A549 (cell line): ENCODE results near the gene CARD19. TPM values are rescaled to one million over a fixed set of nuclear protein-coding genes. Genes with fewer than 3 reads are reported as not detected.

ENCODE experiments used
- ATAC-seq, 2 experiments: fragments of 200-7000 bp in 1 of 2; fragments of >200 bp in 1 of 2; cut with Nextera tagmentation in 1 of 2; cut with Tn5 transposase in 1 of 2; 3 replicates each; pipeline versions ENCODE4 v1.8.0 to v1.9.1; 2018 to 2020; ENCODE audit warnings: mild to moderate bottlenecking in 1 of 2, moderate library complexity in 1 of 2
- CTCF ChIA-PET: fragments of 300-600 bp; sonication (Branson Sonifier 250); formaldehyde crosslinking; extraction: SDS; loops from one replicate; lab custom pipeline; 2021; ENCODE audit warnings: antibody characterized with exemption, inconsistent platforms; lab: Yijun Ruan, JAX
- POLR2A ChIA-PET: fragments of 350-600 bp; formaldehyde crosslinking; extraction: SDS; loops from one replicate; lab custom pipeline; 2021; ENCODE audit warnings: antibody characterized with exemption, inconsistent platforms; lab: Yijun Ruan, JAX
- DNase-seq, 2 experiments: peaks; one replicate each; pipeline versions ENCODE4 v3.0.0 to v3.0.0-alpha.2; 2011 to 2016; ENCODE audit warnings: low read depth in 1 of 2, low spot score in 1 of 2
- FAIRE-seq: peaks from 2 replicates; lab custom pipeline; 2011; peaks lifted over from hg19 to GRCh38; lab: Jason Lieb, UNC
- H3K27ac ChIP-seq, 2 experiments: fragments of >200 bp; sonication (Bioruptor Twin); formaldehyde crosslinking; 3 replicates each; pipeline ENCODE4 v1.5.1; 2016 to 2017
- H3K4me1 ChIP-seq: fragments of >200 bp; sonication (Bioruptor Twin); formaldehyde crosslinking; 3 replicates; pipeline ENCODE4 v1.6.1; 2016
- H3K4me2 ChIP-seq: fragments of >200 bp; sonication (Bioruptor Twin); formaldehyde crosslinking; 3 replicates; pipeline ENCODE4 v1.6.1; 2016
- H3K4me3 ChIP-seq: fragments of >200 bp; sonication (Bioruptor Twin); formaldehyde crosslinking; 3 replicates; pipeline ENCODE4 v1.5.1; 2016
- H3K9me3 ChIP-seq: fragments of >200 bp; sonication (Bioruptor Twin); formaldehyde crosslinking; 3 replicates; pipeline ENCODE4 v1.6.1; 2016
- ATOH8 ChIP-seq: fragments of 250-450 bp; sonication (Bioruptor Pico); IDR thresholded peaks from 2 replicates; pipeline ENCODE4 v1.5.0; 2020; ENCODE audit warnings: low read depth, mild to moderate bottlenecking, moderate library complexity
- BHLHE40 ChIP-seq: IDR thresholded peaks from 2 replicates; pipeline ENCODE4 v1.6.1; 2012; ENCODE audit warnings: low read depth, low read length, inconsistent platforms
- CBX8 ChIP-seq: fragments of 200-600 bp; sonication (generic); IDR thresholded peaks from 2 replicates; pipeline ENCODE4 v1.6.1; 2016
- CEBPB ChIP-seq, 2 experiments: fragments of >200 bp in 1 of 2; sonication (Bioruptor Twin) in 1 of 2; formaldehyde crosslinking in 1 of 2; IDR thresholded peaks; 2 replicates each; pipeline ENCODE4 v1.6.1; 2012 to 2016
- CHD4 ChIP-seq: fragments of 200-600 bp; sonication (generic); IDR thresholded peaks from 2 replicates; pipeline ENCODE4 v1.6.1; 2016; ENCODE audit warnings: antibody characterized with exemption, mild to moderate bottlenecking, borderline replicate concordance
- EHMT2 ChIP-seq: fragments of 200-600 bp; sonication (generic); IDR thresholded peaks from 2 replicates; pipeline ENCODE4 v1.6.1; 2016; ENCODE audit warnings: antibody characterized with exemption, low read depth, mild to moderate bottlenecking, moderate library complexity
- ELK1 ChIP-seq: fragments of 150-350 bp; IDR thresholded peaks from 2 replicates; pipeline ENCODE4 v1.6.1; 2014; ENCODE audit warnings: low read depth, mild to moderate bottlenecking, low read length
- ESRRA ChIP-seq: fragments of 150-350 bp; IDR thresholded peaks from 2 replicates; pipeline ENCODE4 v1.6.1; 2014; ENCODE audit warnings: mild to moderate bottlenecking, low read length, borderline replicate concordance
- FOXS1 ChIP-seq: fragments of 250-450 bp; sonication (Bioruptor Pico); IDR thresholded peaks from 2 replicates; pipeline ENCODE4 v1.5.0; 2020; ENCODE audit warnings: mild to moderate bottlenecking, moderate library complexity
- HES2 ChIP-seq: fragments of >200 bp; sonication (Bioruptor Twin); formaldehyde crosslinking; IDR thresholded peaks from 2 replicates; pipeline ENCODE4 v1.6.1; 2016
- HEYL ChIP-seq: fragments of 250-450 bp; sonication (Bioruptor Pico); IDR thresholded peaks from 2 replicates; pipeline ENCODE4 v1.8.0; 2021; ENCODE audit warnings: mild to moderate bottlenecking, moderate library complexity
- HOXA7 ChIP-seq: fragments of 250-450 bp; sonication (Bioruptor Pico); IDR thresholded peaks from 2 replicates; pipeline ENCODE4 v1.5.0; 2020; ENCODE audit warnings: mild to moderate bottlenecking, moderate library complexity
- JUN ChIP-seq, 2 experiments: fragments of >200 bp; sonication (Bioruptor Twin); formaldehyde crosslinking; IDR thresholded peaks; 2 replicates in 1 of 2; 3 replicates in 1 of 2; pipeline ENCODE4 v1.6.1; 2016 to 2017
- JUNB ChIP-seq: fragments of >200 bp; sonication (Bioruptor Twin); formaldehyde crosslinking; IDR thresholded peaks from 2 replicates; pipeline ENCODE4 v1.6.1; 2016
- NFE2L2 ChIP-seq: fragments of 150-350 bp; conservative IDR thresholded peaks from 2 replicates; pipeline ENCODE4 v1.6.1; 2014; ENCODE audit warnings: low read length
- NR3C1 ChIP-seq: fragments of >200 bp; sonication (Bioruptor Twin); formaldehyde crosslinking; IDR thresholded peaks from 3 replicates; pipeline ENCODE4 v1.6.1; 2017
- RARB ChIP-seq: fragments of 250-450 bp; sonication (Bioruptor Pico); IDR thresholded peaks from 2 replicates; pipeline ENCODE4 v1.8.0; 2021; ENCODE audit warnings: mild to moderate bottlenecking, moderate library complexity
- RFX5 ChIP-seq: fragments of 450-650 bp; IDR thresholded peaks from 2 replicates; pipeline ENCODE4 v1.7.1; 2014; ENCODE audit warnings: antibody characterized with exemption, mild to moderate bottlenecking, moderate library complexity
- RNF2 ChIP-seq: fragments of 200-600 bp; sonication (generic); IDR thresholded peaks from 2 replicates; pipeline ENCODE4 v1.6.1; 2016; ENCODE audit warnings: low read depth, mild to moderate bottlenecking, antibody characterized with exemption, moderate library complexity, borderline replicate concordance
- SREBF2 ChIP-seq: fragments of 450-650 bp; IDR thresholded peaks from 2 replicates; pipeline ENCODE4 v1.6.1; 2014; ENCODE audit warnings: mild to moderate bottlenecking, moderate library complexity
- TP53 ChIP-seq: fragments of 250-450 bp; sonication (Bioruptor Pico); IDR thresholded peaks from 2 replicates; pipeline ENCODE4 v1.5.0; 2021; ENCODE audit warnings: mild to moderate bottlenecking, moderate library complexity
- ZFP36 ChIP-seq: fragments of 450-650 bp; IDR thresholded peaks from 2 replicates; pipeline ENCODE4 v1.6.1; 2014; ENCODE audit warnings: borderline replicate concordance; ENCODE audit not compliant: partially characterized antibody
- WGBS: methylation state at CpG from one replicate; pipeline ENCODE4 v1.1.6; 2017; ENCODE audit errors: missing lambda C conversion rate; 5-methylcytosine and 5-hydroxymethylcytosine counted together
- polyA plus RNA-seq, 4 experiments: library from polyadenylated mRNA; depleted of rRNA in 3 of 4; stranded (reverse); fragments of >200 nt; fragmentation: RNase III in 1 of 4; extraction: RNeasy Plus Mini Kit Qiagen cat#74134 plus additional on column Dnase treatment in 1 of 4; gene quantifications; 2 replicates in 3 of 4; 3 replicates in 1 of 4; pipeline ENCODE4 v1.2.3, GENCODE V29; 2011 to 2017

CARD19 gene
- polyA plus RNA-seq, 2 of the 4 experiments (the other 2 are of a cell fraction) = 27.6 to 30.3 TPM

- H3K27ac ChIP-seq = peak overlapping the region in 1 of 2 experiments; percentile 50; a peak in 3 of 6 replicates
- ChIA-PET CTCF (interaction anchor here (0.5 to 9.9 kb wide), 62 partner anchors 10 to 458 kb away, joined by 3 to 116 read pairs (median 4); partner anchors contain the start of genes CARD19, FAM120AOS and NINJ1), POLR2A (interaction anchor here (0.8 to 1.3 kb wide), 2 partner anchors 10 to 12 kb away, joined by 3 to 4 read pairs; no protein-coding TSS in a partner anchor)
- FAIRE-seq = no peak
- no peak overlapping the region for H3K4me2 ChIP-seq
- 62% methylated on average over 9 of the region's 15 CpGs for WGBS
- no peak overlapping the region for H3K4me3 ChIP-seq
- no peak for DNase-seq
- H3K4me1 ChIP-seq = peaks cover 24% of the 10 kb centered on the region
- TF ChIP-seq HEYL = no peak
- TF ChIP-seq HES2 = no peak
- no peak for TF ChIP-seq NR3C1
- peak; percentile 14 to 37; a peak in 3 of 6 replicates for ATAC-seq
- H3K9me3 ChIP-seq = peaks cover 13% of the 10 kb centered on the region; the same call in 2 of the 3 replicates
Measured at GRCh38 chr9:93108291-93109041, 12.4 kb downstream of the CARD19 start.

- WGBS = 95% methylated on average over 7 of the region's 14 CpGs
- Histone ChIP-seq H3K9me3 (no peaks in the 10 kb centered on the region), H3K27ac (no peak overlapping the region), H3K4me3 (no peak overlapping the region), H3K4me1 (peaks cover 43% of the 10 kb centered on the region), H3K4me2 (no peak overlapping the region)
- ChIA-PET POLR2A (no interaction called here), CTCF (interaction anchor here (1.0 to 9.9 kb wide), 12 partner anchors 8 to 208 kb away, joined by 3 to 116 read pairs (median 8); no protein-coding TSS in a partner anchor)
- TF ChIP-seq CEBPB (IDR thresholded peaks at IDR 0.05) = no peak
- TF ChIP-seq JUNB = no peak
- TF ChIP-seq SREBF2 = no peak
- TF ChIP-seq JUN (IDR thresholded peaks at IDR 0.05) = no peak
- TF ChIP-seq FOXS1 (CRISPR knock-in tag) = no peak
- TF ChIP-seq ATOH8 (CRISPR knock-in tag) = no peak
- no peak for TF ChIP-seq CHD4
- TF ChIP-seq RFX5 = no peak
- FAIRE-seq (no peak), DNase-seq (no peak), ATAC-seq (no peak)
Measured at GRCh38 chr9:93110311-93110855, 14.4 kb downstream of the CARD19 start.

GRCh38 chr9:93111001-93111370 is 15.0 kb downstream of the CARD19 start:
- POLR2A ChIA-PET = no interaction called here
- no peak for ATAC-seq

More at GRCh38 chr9:93111001-93111370, 15.0 kb downstream of the CARD19 start:
- H3K4me2 ChIP-seq = no peak overlapping the region
- CTCF ChIA-PET = interaction anchor here (1.0 to 9.9 kb wide), 6 partner anchors 8 to 195 kb away, joined by 3 to 116 read pairs (median 46); no protein-coding TSS in a partner anchor
- no peak for TF ChIP-seq BHLHE40
- TF ChIP-seq HEYL = no peak
- no peak for TF ChIP-seq RNF2
- TF ChIP-seq TP53 (CRISPR knock-in tag) = no peak
- no peak for TF ChIP-seq ZFP36
- TF ChIP-seq HOXA7 (CRISPR knock-in tag) = no peak
- no peak for TF ChIP-seq CHD4
- TF ChIP-seq NFE2L2 = no peak
- TF ChIP-seq RFX5 = no peak
- no peak for TF ChIP-seq ESRRA
- no peak for TF ChIP-seq CBX8
- no peak for TF ChIP-seq RARB (CRISPR knock-in tag)
- no peak for TF ChIP-seq EHMT2
- no peak for TF ChIP-seq ELK1
- peaks cover 49% of the 10 kb centered on the region for H3K4me1 ChIP-seq
- no peak for DNase-seq
- FAIRE-seq = no peak
- H3K9me3 ChIP-seq = no peaks in the 10 kb centered on the region
- peak overlapping the region in 1 of 2 experiments; percentile 81; a peak in 1 of 6 replicates for H3K27ac ChIP-seq
- no peak overlapping the region for H3K4me3 ChIP-seq
- WGBS = 98% methylated on average over 11 of the region's 11 CpGs
